Stimulated activated CD8-positive, alpha-beta memory T cell treated with anti-CD3 and anti-CD28 coated beads, Interleukin-15, amount 100 ng/mL, for 4 hours (primary cell): Measurements from ENCODE around the gene ABCD3.
"Not testable (repeated sequence)": the region's sequence is repeated elsewhere in the genome, so short reads cannot be mapped to it uniquely, and the experiment has no call there.

Source experiments
- DNase-seq, 2 donors: peaks; one replicate each; pipeline ENCODE4 v3.0.0-alpha.2; 2020; ENCODE audit warnings: low read depth in 2 of 2

Gene ABCD3

DNA sequence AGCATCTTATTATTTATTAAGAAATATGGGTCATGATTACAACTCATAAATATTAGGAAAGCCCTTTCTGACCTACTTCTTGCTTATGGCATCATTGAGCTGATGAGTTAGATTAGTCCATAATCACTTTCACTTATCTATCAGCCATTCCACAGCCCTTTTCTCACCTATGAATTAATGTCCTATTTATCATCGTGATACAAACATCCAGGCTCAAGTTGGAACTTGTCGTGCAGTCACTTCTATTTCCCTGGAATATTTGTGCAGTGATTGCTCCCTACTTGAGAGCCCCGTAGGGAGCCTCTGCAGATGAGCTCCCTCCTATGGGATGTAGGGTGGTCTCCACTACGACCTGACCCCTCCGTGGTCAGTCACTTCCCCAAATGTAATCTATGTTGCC lies 131.5 kb downstream of the ABCD3 start:
- no peak for DNase-seq

DNA sequence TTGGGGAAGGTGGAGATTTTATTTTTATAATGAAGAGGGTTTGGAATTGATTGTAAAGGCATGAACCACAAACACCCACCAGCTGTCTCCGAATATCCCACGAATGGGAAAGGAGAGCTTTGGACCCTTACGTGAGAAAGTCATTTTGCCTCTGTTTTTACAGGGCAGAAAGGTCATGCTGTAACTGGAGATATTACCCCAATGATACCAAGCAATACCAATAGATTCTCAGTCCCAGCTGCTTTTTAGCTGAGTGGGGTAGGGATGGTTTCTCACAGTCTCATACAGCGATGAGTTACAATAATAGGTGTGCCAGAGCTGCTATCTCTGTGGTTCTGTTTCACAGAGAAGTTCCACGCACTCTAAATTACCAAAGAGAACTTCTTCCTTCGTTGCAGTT lies 132.2 kb downstream of the ABCD3 start:
- DNase-seq: no peak

DNA sequence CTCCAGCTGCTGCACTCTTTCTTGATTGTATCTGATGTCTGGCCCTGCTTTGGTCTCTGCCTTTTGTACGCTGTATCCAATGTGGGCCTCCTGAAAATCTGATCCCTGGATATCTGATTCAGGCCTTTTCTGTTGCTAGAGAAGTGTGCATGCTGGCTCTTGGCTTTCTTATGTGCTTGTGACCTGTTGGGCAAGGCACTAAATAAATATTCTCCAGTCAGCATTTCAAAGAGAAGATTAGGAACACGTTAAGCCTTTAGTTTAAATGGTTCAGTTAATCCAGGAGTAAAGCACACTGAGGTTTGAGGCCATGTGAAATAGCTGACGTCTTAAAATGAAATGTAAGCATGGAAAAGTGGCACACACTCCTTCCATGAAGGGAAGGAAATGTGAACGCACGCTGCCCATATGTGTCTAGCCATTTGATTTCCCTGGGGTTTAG lies 132.6 kb downstream of the ABCD3 start:
- no peak for DNase-seq

DNA sequence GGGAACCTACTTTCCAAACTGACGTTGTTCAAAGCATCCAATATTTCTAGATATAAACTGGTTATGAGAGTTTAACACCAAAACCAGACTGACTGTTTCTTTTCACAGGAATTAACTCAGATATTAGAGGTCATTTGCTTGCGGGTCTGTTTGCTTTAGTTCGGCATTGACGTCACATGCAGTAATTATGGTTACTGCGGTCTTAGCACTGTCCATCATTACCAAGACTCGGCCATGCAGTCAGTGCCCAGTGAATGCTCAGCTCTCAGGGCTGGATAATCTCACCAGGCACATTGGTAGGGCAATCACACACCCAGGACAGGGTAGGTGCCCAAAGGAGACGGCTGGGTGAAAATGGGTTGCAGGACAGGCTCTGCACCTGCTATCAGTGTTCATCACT lies 133.3 kb downstream of the ABCD3 start:
- DNase-seq: no peak

DNA sequence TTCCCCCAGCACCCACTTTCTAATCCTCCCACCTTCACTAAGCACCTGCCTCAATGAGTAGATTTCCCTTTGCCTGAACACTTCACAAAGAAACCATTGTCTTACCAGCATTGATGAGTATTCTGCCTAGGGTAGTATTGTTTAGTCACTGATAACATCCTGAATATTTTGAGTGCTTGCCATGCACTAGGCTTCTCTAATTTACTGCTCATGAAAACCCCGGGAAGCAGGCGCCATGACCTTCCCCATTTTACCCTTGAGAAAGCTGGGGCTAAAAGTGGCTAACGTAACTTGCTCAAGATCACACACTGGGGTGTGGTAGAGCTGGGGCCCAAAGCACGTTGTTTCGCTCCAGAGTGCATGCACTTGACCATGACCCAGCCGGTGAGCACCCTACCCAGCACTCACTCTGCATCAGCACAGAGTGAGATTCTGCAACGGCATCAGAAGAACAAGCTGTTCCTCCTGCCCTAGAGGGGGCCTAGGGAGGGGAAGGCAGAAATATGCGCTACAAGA lies 133.9 kb downstream of the ABCD3 start:
- no peak for DNase-seq

DNA sequence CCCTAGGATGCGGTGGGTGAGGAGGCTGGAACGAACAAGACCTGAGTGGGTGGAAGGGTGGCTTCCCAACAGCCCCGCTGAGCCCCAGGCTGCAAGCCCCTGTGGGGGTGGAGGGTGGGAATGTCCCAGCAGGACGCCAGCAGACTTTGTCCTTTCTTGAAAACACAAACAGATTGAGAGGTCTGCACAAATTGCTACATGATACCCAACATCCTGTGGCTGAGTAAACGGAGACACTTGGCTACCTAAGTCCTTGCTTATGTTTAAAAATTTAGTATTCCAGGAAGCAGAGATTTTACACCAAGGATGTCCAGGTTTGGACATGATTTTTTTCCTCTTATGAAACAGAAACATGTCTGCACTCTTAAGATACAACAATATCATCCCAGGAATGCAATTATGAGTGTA lies 135.1 kb downstream of the ABCD3 start:
- no peak for DNase-seq

DNA sequence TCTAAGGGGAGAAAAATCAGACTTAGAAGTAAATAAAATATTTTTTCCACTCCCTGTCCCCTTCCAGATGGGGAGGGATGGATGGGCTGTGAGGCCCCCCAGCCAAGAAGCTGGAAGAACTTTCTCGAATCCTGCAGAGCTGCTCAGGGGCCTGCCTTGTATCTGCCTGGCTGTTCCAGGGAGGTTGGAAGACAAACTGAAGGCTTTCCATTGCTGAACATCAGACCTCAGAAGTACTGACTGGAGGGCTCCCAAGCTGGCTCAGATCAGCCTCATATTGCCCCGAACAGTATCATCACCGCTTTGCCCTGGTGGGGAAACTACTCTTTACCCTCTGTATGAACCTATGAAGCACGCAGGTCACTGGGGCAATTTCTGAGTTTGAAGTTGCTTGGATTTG lies 135.7 kb downstream of the ABCD3 start:
- DNase-seq: no peak

DNA sequence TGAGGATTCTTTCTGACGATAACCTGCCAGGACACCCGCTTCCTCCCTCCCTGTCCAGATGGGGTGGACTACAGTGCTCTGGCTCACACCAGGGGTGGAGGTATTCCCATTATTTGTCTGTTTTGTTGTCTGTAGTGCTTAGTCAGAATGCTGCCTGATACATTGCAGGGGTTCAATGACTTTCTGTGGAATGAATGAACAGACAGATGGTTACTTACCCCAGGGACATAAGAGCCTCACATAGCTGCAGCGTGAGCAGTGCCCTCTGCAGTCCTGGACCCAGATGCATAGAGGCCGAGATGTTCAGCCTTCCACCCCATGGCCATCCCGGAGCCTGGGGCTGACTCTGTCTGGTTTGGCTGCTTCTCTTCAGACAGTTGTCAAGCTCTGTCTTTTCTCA lies 136.4 kb downstream of the ABCD3 start:
- DNase-seq: no peak

DNA sequence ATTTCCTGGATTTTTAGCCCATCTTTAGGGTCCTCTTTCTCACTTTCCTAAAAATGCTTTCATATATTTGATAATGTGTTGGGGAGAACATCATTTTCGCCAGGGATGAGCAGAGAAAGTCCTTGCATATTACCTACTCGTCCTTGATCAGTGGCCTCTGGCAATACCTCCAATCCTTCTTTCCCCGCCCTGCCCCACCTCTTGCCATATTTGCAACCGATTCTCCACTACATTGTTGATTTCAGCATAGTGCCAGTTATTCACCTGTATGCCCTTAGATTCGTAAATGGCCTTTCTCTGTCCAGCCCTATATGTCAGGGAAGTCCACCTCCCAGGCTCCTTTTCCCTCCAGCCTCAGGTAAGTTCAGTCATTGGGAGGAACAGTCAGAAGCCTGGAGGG lies 136.9 kb downstream of the ABCD3 start:
- no peak for DNase-seq

DNA sequence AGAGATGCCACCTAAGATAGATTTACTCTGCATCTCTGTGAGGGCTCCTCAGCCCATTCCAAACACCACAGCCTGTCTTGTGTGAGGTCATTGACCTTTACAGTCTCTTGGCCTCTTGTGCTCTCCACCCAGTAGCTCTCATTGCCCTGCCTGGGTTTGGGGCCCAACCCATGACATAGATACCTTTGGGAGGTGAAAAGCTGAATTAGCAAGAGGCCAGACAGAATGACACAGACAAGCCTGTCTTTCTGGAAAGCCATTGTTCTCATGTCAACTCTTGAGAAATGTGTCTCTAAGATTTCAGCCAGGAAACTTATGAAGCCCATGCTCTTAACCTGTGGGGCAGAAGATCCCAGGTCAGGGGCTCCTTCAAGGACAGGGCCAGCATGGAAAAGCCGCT lies 141.7 kb downstream of the ABCD3 start:
- DNase-seq: no peak

DNA sequence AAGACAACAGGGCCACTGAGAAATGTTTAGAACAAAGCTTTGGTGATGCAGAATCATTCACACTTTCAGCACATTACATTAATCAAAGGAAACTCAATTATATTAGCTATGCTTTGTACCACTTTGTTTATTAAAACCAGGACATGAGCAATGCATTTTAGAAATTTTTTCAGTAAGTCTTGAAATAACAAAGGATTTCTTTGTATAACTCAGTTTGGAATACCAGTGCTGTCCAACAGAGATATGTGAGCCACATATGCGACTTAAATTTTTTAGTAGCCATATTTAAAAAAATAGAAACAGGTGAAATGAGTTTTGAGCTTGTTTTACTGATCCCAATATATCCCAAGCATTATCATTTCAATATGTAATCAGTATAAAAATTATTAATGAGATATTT lies 142.1 kb downstream of the ABCD3 start:
- no peak for DNase-seq

DNA sequence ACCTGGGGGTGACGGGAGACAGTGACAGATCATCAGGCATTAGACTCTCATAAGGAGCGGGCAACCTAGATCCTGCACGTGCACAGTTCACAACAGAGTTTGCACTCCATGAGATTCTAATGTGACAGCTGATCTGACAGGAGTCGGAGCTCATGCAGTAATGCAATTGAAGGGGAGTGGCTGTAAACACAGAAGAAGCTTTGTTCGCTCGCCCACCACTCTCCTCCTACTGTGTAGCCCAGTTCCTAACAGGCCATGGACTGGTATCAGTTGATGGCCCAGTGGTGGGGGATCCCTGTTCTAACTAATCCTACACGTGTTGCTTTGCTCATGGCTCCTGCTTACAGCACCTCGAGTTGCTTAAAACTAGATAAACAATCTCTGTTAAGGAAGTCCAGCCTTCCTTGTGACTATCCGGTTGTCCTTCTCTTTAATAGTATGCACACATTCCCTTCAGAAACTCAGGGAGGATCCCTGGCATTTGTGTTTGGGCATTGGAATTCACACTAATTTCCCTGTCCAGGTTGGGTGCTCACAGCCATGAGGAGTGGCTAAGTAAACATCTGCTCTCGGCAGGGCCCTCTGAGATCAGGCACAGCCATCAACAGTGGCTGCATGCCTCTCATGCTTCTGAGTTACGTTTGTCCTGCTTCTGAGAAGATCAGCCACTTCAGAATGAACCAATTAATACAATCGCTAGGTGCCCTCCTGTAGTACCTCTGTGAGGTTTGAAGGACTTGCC lies 144.5 kb downstream of the ABCD3 start:
- DNase-seq: no peak

DNA sequence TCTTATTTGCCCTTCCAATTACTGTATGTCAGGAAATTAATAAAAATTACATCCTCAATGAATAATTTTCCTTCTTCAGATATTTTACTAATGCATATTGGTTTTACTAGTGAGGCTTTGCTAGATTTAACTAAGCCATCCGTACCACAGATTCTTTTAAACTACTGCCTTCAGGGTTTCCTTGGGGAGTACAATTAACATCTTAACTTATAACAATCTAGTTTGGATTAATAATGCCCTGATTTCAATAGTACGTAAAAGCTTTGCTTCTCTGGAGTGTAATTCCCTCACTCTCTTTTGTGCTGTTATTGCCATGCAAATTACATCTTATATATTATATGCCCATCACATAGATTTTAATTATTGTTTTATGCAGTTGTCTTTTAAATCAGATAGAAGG lies 147.7 kb downstream of the ABCD3 start:
- no peak for DNase-seq

DNA sequence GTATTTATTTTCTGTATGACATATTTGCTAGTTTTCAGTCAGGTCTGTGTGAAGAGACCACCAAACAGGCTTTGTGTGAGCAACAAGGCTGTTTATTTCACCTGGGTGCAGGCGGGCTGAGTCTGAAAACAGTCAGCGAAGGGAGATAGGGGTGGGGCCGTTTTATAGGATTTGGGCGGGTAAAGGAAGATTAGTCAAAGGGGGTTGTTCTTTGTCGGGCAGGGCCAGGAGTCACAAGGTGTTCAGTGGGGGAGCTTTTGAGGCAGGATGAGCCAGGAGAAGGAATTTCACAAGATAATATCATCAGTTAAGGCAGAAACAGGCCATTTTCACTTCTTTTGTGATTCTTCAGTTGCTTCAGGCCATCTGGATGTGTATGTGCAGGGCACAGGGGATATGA lies 148.2 kb downstream of the ABCD3 start:
- DNase-seq: not testable (repeated sequence)

DNA sequence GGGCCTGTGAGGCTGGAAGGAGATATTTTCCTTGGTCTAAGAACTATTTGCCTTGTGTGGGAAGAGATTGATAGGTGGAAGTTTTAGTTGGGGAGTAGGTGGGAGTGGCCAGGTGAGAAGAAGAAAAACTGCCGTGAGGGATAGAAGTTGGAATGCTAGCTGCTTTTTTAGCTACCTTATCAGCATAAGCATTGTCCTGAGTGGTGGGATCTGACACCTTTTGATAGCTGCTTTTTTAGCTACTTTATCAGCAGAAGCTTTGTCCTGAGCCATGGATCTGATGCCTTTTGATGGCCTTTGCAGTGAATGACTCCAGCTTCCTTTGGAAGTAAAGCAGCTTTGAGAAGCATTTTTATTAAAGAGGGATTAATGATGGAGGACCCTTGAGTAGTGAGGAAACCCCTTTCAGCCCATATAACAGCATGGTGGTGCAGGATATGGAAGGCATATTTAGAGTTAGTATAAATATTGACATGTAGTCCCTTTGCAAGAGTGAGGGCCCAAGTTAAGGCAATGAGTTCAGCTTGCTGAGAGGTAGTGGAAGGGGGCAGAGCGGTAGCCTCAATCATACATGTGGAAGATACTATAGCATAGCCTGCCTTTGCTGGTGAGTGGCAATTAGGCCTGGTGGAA lies 149.9 kb downstream of the ABCD3 start:
- DNase-seq: not testable (repeated sequence)
